Spleen (tissue), 7 donors: Measurements from ENCODE around the gene ARFIP1.

Experiments
- POLR2AphosphoS5 ChIP-seq, 3 donors: sonication (generic); formaldehyde crosslinking; IDR thresholded peaks; one replicate each; pipeline ENCODE4 v1.5.1; 2017; ENCODE audit warnings: antibody characterized with exemption in 3 of 3
- TF ChIP-seq, protein P1 (sequence below), 11 experiments: fragments of 200-600 bp in 7 of 11; fragments of 450-650 bp in 4 of 11; sonication (generic) in 4 of 11; IDR thresholded peaks in 8 of 11; conservative IDR thresholded peaks in 3 of 11; 1 replicate in 7 of 11; 2 replicates in 4 of 11; pipeline versions ENCODE4 v1.4.0 to v1.8.0; 2016 to 2021; ENCODE audit warnings: antibody characterized with exemption in 11 of 11, inconsistent platforms in 4 of 11, mild to moderate bottlenecking in 1 of 11
- donor health status: DM: no; HTN: no; CAD: no; lungs with moderate emphysema.
- donor health status: DM: no; HTN: no; CAD: no.
- donor health status: DM: no; HTN: no; CAD: no.

DNA sequence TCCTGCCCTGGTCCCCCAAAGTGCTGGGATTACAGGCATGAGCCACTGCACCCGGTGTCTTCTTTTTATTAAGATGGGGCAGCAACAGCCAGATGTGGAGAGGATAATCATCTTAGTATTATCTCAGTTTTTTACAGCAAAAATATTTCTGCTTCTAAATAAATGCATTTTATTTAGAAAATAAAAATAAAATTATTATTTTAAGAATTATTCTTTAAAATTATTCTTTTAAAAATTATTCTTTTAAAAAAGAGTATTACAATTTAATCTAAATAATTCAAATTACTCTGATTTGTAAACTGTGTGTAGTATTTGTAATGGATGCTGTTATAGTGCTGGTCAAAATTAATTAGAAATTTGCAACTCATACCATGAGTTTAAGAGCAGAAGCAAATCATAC, 67.6 kb downstream of the ARFIP1 start:
- no peak for TF ChIP-seq POLR2AphosphoS5 (IDR thresholded peaks at IDR 0.05)
- TF ChIP-seq, protein P1, sequence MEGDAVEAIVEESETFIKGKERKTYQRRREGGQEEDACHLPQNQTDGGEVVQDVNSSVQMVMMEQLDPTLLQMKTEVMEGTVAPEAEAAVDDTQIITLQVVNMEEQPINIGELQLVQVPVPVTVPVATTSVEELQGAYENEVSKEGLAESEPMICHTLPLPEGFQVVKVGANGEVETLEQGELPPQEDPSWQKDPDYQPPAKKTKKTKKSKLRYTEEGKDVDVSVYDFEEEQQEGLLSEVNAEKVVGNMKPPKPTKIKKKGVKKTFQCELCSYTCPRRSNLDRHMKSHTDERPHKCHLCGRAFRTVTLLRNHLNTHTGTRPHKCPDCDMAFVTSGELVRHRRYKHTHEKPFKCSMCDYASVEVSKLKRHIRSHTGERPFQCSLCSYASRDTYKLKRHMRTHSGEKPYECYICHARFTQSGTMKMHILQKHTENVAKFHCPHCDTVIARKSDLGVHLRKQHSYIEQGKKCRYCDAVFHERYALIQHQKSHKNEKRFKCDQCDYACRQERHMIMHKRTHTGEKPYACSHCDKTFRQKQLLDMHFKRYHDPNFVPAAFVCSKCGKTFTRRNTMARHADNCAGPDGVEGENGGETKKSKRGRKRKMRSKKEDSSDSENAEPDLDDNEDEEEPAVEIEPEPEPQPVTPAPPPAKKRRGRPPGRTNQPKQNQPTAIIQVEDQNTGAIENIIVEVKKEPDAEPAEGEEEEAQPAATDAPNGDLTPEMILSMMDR (IDR thresholded peaks at IDR 0.05 in 8 of 11, conservative IDR thresholded peaks at IDR 0.05 in 3 of 11), result no peak
